ENCODE results near the gene AP3B1.

- TF ChIP-seq, protein P1, sequence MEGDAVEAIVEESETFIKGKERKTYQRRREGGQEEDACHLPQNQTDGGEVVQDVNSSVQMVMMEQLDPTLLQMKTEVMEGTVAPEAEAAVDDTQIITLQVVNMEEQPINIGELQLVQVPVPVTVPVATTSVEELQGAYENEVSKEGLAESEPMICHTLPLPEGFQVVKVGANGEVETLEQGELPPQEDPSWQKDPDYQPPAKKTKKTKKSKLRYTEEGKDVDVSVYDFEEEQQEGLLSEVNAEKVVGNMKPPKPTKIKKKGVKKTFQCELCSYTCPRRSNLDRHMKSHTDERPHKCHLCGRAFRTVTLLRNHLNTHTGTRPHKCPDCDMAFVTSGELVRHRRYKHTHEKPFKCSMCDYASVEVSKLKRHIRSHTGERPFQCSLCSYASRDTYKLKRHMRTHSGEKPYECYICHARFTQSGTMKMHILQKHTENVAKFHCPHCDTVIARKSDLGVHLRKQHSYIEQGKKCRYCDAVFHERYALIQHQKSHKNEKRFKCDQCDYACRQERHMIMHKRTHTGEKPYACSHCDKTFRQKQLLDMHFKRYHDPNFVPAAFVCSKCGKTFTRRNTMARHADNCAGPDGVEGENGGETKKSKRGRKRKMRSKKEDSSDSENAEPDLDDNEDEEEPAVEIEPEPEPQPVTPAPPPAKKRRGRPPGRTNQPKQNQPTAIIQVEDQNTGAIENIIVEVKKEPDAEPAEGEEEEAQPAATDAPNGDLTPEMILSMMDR (IDR thresholded peaks at IDR 0.05; ENCODE audit: borderline replicate concordance, extremely low read depth, low read length, poor library complexity, severe bottlenecking): no peak
- TF ChIP-seq EZH2 (IDR thresholded peaks at IDR 0.05; ENCODE audit: borderline replicate concordance, low read depth, low read length, severe bottlenecking): no peak
Observed at GRCh38 chr5:78102500-78102899, 192.0 kb downstream of the AP3B1 start.
